Panc1 (cell line): ENCODE results near the gene CLDN4. TPM values are rescaled to one million over a fixed set of nuclear protein-coding genes. Genes with fewer than 3 reads are reported as not detected.

Experiments used
- ATAC-seq: fragments of 200-7000 bp; cut with Tn5 transposase; 2 replicates; pipeline ENCODE4 v1.9.1; 2020; ENCODE audit warnings: mild to moderate bottlenecking, moderate library complexity
- BruUV-seq: library from RNA; stranded (reverse); fragments of 400-500 nt; replicated peaks from 2 replicates; lab custom pipeline; 2021; lab: Mats Ljungman, UMichigan
- CTCF ChIA-PET: fragments of 300-600 bp; sonication (Branson Sonifier 250); formaldehyde crosslinking; loops from one replicate; lab custom pipeline; 2022; ENCODE audit warnings: antibody characterized with exemption; lab: Charles Lee
- POLR2A ChIA-PET: fragments of 300-600 bp; sonication (Branson Sonifier 250); formaldehyde crosslinking; loops from one replicate; lab custom pipeline; 2022; ENCODE audit warnings: antibody characterized with exemption; lab: Charles Lee
- DNase-seq: peaks from one replicate; pipeline ENCODE4 v3.0.0-alpha.2; 2010; ENCODE audit warnings: low read depth, low spot score
- H3K27ac ChIP-seq: 2 replicates; pipeline ENCODE4 v1.5.1; 2011; ENCODE audit warnings: mild to moderate bottlenecking, low read length, inconsistent platforms
- H3K27me3 ChIP-seq: fragments of 200-500 bp; sonication (Bioruptor generic); 2 replicates; pipeline ENCODE4 v1.6.0; 2014; ENCODE audit warnings: low read length, inconsistent platforms; ENCODE audit not compliant: control insufficient read depth, insufficient read depth
- H3K36me3 ChIP-seq: fragments of 200-500 bp; sonication (Bioruptor generic); 2 replicates; pipeline ENCODE4 v1.5.1; 2014; ENCODE audit warnings: inconsistent platforms, mild to moderate bottlenecking, low read length, moderate library complexity; ENCODE audit not compliant: control insufficient read depth, insufficient read depth
- H3K4me1 ChIP-seq: 2 replicates; pipeline ENCODE4 v1.5.1; 2011; ENCODE audit warnings: inconsistent platforms, mild to moderate bottlenecking, low read length, moderate library complexity; ENCODE audit not compliant: control insufficient read depth, insufficient read depth
- H3K4me3 ChIP-seq, 2 experiments: 2 replicates each; pipeline ENCODE4 v1.5.1; 2011 to 2012; ENCODE audit warnings: low read depth in 2 of 2, low read length in 2 of 2, mild to moderate bottlenecking in 2 of 2, inconsistent platforms in 1 of 2, moderate library complexity in 1 of 2
- H3K9me3 ChIP-seq: fragments of 200-500 bp; sonication (Bioruptor generic); 2 replicates; pipeline ENCODE4 v1.5.1; 2014; ENCODE audit warnings: low read depth, mild to moderate bottlenecking, inconsistent platforms, low read length, moderate library complexity; ENCODE audit not compliant: control insufficient read depth, insufficient read depth
- POLR2AphosphoS5 ChIP-seq: IDR thresholded peaks from 2 replicates; pipeline ENCODE4 v1.6.1; 2012; ENCODE audit warnings: mild to moderate bottlenecking, low read depth, low read length, moderate library complexity
- SIN3A ChIP-seq: IDR thresholded peaks from 2 replicates; pipeline ENCODE4 v1.6.1; 2012; ENCODE audit warnings: low read depth, mild to moderate bottlenecking, low read length, moderate library complexity, borderline replicate concordance; ENCODE audit not compliant: insufficient read depth
- TCF7L2 ChIP-seq: IDR thresholded peaks from 2 replicates; pipeline ENCODE4 v1.6.1; 2011; ENCODE audit warnings: mild to moderate bottlenecking, low read depth, low read length, inconsistent platforms
- in situ Hi-C: cut with HindIII; loops from 2 replicates; pipeline ENCODE4 v1.10.0; 2016; ENCODE audit warnings: low sequenced_read_pairs, low pct_unique_long_range_greater_than_20kb
- intact Hi-C: fragments of 100-400 bp; cut with micrococcal nuclease; formaldehyde crosslinking; loops from one replicate; pipeline ENCODE4 v1.10.0; 2022; ENCODE audit not compliant: unreplicated experiment
- total RNA-seq: library from RNA; stranded (reverse); gene quantifications from one replicate; pipeline ENCODE4 v1.2.1, GENCODE V29; 2021; ENCODE audit not compliant: unreplicated experiment
- TF ChIP-seq, protein P1 (sequence below), 2 experiments: IDR thresholded peaks; 2 replicates each; pipeline ENCODE4 v1.6.1; 2011 to 2012; ENCODE audit warnings: low read depth in 2 of 2, control low read depth in 1 of 2, low read length in 1 of 2, mild to moderate bottlenecking in 1 of 2, moderate library complexity in 1 of 2; ENCODE audit not compliant: insufficient read depth in 1 of 2
- TF ChIP-seq, protein P2 (sequence below): fragments of 450-650 bp; IDR thresholded peaks from 2 replicates; pipeline ENCODE4 v1.5.1; 2017; ENCODE audit warnings: mild to moderate bottlenecking

Gene CLDN4
- total RNA-seq, 1 experiment from 2014 or later = 295 TPM

- POLR2A ChIA-PET = interaction anchor here (1.3 kb wide), 1 partner anchor 10 kb away, joined by 6 read pairs; the partner anchor contains the start of gene METTL27
- peaks cover 37% of the 10 kb centered on the region for H3K4me1 ChIP-seq
- TF ChIP-seq POLR2AphosphoS5 (peak; percentile 66; the same call in 1 of the 2 replicates), SIN3A (no peak), TCF7L2 (0 out of 2 replicates have a peak, but pooled peaks have one; percentile 25)
- TF ChIP-seq, protein P1, sequence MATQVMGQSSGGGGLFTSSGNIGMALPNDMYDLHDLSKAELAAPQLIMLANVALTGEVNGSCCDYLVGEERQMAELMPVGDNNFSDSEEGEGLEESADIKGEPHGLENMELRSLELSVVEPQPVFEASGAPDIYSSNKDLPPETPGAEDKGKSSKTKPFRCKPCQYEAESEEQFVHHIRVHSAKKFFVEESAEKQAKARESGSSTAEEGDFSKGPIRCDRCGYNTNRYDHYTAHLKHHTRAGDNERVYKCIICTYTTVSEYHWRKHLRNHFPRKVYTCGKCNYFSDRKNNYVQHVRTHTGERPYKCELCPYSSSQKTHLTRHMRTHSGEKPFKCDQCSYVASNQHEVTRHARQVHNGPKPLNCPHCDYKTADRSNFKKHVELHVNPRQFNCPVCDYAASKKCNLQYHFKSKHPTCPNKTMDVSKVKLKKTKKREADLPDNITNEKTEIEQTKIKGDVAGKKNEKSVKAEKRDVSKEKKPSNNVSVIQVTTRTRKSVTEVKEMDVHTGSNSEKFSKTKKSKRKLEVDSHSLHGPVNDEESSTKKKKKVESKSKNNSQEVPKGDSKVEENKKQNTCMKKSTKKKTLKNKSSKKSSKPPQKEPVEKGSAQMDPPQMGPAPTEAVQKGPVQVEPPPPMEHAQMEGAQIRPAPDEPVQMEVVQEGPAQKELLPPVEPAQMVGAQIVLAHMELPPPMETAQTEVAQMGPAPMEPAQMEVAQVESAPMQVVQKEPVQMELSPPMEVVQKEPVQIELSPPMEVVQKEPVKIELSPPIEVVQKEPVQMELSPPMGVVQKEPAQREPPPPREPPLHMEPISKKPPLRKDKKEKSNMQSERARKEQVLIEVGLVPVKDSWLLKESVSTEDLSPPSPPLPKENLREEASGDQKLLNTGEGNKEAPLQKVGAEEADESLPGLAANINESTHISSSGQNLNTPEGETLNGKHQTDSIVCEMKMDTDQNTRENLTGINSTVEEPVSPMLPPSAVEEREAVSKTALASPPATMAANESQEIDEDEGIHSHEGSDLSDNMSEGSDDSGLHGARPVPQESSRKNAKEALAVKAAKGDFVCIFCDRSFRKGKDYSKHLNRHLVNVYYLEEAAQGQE (IDR thresholded peaks at IDR 0.05; ENCODE audit: insufficient read depth in 1 of 2, low read depth in 2 of 2, low read length in 1 of 2) = no peak
- no peaks in the 10 kb centered on the region for H3K27me3 ChIP-seq
- intact Hi-C loops = no loop called here
- peak overlapping the region; percentile 79 for H3K27ac ChIP-seq
- no peaks in the 10 kb centered on the region for H3K9me3 ChIP-seq
- no peaks in the 10 kb centered on the region for H3K36me3 ChIP-seq
- in situ Hi-C loops = no loop called here
- H3K4me3 ChIP-seq = 0 out of 4 replicates have a peak overlapping the region, but pooled peaks of 1 of the 2 experiments have one; percentile 3
- BruUV-seq = no TSS peak
- CTCF ChIA-PET = no interaction called here
- DNase-seq (peak; percentile 100), ATAC-seq (peak; percentile 87)
Measured at GRCh38 chr7:73851410-73852338, 20.9 kb downstream of the CLDN4 start.

GRCh38 chr7:73852500-73852899, 21.7 kb downstream of the CLDN4 start:
- ChIA-PET POLR2A (no interaction called here), CTCF (no interaction called here)
- BruUV-seq = no TSS peak
- in situ Hi-C loops (no loop called here), intact Hi-C loops (no loop called here)
- DNase-seq (no peak), ATAC-seq (no peak)
- Histone ChIP-seq H3K4me3 (no peak overlapping the region), H3K27me3 (no peaks in the 10 kb centered on the region), H3K27ac (peak overlapping the region; percentile 79), H3K4me1 (peaks cover 37% of the 10 kb centered on the region), H3K9me3 (no peaks in the 10 kb centered on the region), H3K36me3 (no peaks in the 10 kb centered on the region)
- TF ChIP-seq, protein P2, sequence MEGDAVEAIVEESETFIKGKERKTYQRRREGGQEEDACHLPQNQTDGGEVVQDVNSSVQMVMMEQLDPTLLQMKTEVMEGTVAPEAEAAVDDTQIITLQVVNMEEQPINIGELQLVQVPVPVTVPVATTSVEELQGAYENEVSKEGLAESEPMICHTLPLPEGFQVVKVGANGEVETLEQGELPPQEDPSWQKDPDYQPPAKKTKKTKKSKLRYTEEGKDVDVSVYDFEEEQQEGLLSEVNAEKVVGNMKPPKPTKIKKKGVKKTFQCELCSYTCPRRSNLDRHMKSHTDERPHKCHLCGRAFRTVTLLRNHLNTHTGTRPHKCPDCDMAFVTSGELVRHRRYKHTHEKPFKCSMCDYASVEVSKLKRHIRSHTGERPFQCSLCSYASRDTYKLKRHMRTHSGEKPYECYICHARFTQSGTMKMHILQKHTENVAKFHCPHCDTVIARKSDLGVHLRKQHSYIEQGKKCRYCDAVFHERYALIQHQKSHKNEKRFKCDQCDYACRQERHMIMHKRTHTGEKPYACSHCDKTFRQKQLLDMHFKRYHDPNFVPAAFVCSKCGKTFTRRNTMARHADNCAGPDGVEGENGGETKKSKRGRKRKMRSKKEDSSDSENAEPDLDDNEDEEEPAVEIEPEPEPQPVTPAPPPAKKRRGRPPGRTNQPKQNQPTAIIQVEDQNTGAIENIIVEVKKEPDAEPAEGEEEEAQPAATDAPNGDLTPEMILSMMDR = no peak
- TF ChIP-seq SIN3A (no peak), TCF7L2 (no peak), POLR2AphosphoS5 (no peak)
- TF ChIP-seq, protein P1 (IDR thresholded peaks at IDR 0.05; ENCODE audit: insufficient read depth in 1 of 2, low read depth in 2 of 2, low read length in 1 of 2) = no peak
